RPMI7951 (cell line): Measurements from ENCODE around the gene PML. TPM values are rescaled to one million over a fixed set of nuclear protein-coding genes. Genes with fewer than 3 reads are reported as not detected.

Source experiments
- DNase-seq: peaks from one replicate; pipeline ENCODE4 v3.0.0-alpha.2; 2012; ENCODE audit warnings: low read depth
- total RNA-seq: library from RNA; depleted of rRNA; stranded (reverse); fragments of >200 nt; shearing (Covaris generic); gene quantifications from 2 replicates; pipeline ENCODE4 v1.2.3, GENCODE V29; 2014

PML gene
- total RNA-seq, 1 experiment from 2014 or later = 26.1 TPM

GRCh38 chr15:73984208-73984979 is 10.1 kb upstream of the PML start:
- DNase-seq = no peak

DNA sequence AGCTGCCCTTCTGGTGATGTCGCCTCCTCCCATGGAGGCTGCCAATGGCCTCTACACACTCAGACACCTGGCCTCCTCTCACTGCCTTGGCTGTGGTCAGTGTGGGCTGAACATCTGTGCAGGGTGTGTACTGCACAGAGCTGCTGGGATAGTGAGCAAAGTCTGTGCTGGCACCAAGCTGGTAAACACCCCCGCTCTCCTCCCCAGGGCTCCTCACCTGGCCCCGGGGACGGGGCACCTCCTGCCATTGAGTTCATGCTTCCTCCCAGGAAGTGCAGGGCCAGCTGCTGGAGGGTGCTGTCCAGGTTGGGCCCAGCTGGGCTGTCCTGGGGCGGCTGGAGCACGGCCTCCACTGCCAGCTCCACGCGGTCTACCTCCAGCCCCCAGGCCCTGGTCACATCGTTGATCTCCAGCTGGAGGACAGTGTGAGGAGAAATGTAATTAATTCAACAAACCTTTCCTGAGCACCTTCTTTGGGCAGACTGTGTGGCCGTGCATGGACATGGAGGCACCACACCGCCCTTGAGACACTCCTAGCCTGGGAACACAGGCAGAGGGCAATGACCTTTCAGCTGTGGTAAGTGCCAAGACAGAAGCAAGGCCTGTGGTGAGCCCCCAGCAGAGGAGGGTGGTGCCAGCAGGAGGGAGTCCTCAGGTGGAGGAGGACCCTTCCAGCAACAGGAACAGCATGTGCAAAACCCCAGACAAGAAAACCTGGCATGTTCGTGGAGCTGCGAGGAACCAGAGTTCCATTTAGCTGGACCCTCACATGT is 9.2 kb upstream of the PML start:
- peak; percentile 85 for DNase-seq

DNA sequence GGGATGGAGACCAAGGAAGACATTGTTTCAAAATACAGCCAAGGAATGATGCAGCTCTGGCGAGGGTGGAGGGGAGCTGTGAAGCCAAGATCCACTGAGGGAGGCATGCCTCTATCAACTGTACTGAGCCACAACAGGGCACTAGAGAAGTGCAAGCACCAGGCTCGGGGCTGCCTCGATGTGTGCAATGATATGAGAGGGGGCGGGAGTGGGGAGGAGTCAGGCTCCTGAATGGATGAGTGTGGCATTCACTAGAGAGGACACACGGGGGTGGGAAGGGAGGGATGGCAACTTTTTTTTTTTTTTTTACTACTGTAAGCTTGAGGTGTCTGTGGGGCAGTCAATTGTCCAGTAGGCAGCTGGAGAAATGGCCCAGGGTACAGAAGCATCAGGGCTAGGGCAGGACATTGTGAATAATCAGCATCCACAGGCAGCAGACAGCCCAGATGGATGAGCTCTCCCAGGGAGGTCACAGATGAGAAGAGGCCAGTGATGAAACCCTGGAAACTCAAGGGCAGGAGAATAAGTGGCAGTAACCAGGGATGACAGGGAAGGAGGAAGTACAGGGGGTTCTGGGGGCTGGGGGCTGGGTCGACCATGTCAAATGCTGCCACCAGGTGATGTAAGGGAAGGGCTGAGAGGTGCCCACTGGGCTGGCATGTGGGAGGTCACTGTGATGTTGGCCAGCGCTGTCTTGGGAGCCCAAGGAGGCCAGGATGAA is 8.3 kb upstream of the PML start:
- DNase-seq = no peak

DNA sequence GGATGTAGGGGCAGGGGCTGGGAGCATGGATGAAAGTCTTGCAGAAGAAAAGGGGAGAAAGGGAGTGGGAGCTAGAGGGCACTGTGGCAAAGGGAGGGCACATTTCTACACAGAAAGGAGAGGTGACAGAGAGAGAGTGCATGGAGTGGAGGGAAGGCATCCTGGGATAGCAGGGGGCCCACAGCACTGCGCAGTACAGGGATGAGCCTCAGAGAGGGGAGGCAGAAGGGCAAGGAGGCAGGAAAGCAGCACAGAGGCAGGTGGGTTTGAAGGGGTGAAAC is 7.8 kb upstream of the PML start:
- no peak for DNase-seq

DNA sequence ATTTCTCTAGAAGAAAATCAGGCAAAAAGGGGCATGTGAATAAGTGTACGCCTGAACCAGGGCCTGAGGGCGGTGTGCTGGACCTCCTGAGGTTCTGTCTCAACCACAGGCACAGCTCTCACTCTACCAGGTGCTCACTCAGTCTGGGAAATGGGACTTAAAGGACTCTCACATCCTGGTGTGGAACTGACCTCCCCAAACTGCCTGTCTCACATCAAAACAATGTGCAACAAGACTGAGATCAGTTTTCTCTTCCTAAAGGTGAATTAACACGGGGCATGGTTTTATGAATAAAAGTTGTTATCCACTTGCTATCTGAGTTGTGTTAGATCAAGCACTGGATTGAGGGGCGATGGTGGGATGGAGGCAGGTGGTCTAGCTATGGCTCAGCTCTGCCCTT is 7.3 kb upstream of the PML start:
- no peak for DNase-seq

DNA sequence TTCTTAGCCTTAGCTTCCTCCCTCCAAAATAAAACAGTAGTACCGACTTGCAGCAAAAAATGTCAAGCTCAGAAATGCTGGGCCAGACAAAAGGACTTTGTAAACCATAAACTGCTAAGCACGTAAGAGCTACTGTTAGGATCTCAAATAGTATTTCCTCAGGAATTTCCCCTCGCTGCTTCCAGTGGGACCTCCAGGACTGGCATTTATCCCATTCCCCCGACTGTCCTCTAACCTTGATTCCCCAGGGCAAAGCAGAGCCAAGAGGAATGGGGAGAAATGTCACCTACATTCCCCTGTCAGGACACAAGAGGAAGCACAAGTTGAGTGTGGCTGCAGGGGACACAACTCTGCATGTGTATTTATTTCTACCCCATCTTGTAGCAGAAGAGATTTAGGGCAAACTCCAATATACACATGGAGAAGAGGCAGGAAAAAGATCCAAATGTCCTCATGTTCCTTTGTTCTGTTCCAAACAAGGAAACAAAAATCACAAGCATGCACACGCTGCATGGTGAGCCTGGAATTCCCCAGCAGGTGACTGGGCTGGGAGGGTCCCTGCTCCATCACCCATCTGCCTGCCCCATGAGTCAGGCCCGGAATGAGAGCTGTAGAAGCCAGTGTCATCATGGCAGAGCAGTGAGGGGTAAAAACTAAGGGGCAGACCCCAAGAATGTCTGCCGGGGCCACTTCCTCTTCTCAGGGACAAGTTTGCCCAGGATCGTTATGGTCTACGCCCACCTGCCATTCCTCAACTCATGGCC is 6.7 kb upstream of the PML start:
- peak; percentile 73 for DNase-seq

GRCh38 chr15:73988445-73988969 is 6.0 kb upstream of the PML start:
- DNase-seq = no peak

- DNase-seq = peak; percentile 92
Measured at GRCh38 chr15:73989001-73989798, 5.3 kb upstream of the PML start.

- DNase-seq = no peak
Measured at GRCh38 chr15:73990250-73991005, 4.1 kb upstream of the PML start.

DNA sequence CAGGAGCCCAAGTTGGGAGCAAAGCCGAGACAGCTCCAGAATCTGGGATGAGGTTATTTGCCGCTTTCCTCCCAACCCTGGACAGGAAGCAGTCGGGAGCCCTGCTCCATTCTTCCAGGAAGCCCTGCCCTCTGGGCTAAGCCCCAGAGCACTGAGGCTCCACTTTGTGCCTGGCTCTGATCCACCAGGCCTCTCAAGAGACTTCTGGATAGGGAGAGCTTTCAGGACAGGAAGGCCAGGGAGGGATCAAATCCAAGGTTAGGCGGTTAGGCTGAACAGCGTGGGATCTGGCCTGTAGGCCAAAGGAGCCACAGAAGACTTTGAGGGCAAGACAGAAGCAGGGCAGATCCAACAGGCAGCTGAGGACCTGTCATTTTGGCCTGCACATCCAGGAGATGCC is 3.3 kb upstream of the PML start:
- DNase-seq = peak; percentile 76

DNA sequence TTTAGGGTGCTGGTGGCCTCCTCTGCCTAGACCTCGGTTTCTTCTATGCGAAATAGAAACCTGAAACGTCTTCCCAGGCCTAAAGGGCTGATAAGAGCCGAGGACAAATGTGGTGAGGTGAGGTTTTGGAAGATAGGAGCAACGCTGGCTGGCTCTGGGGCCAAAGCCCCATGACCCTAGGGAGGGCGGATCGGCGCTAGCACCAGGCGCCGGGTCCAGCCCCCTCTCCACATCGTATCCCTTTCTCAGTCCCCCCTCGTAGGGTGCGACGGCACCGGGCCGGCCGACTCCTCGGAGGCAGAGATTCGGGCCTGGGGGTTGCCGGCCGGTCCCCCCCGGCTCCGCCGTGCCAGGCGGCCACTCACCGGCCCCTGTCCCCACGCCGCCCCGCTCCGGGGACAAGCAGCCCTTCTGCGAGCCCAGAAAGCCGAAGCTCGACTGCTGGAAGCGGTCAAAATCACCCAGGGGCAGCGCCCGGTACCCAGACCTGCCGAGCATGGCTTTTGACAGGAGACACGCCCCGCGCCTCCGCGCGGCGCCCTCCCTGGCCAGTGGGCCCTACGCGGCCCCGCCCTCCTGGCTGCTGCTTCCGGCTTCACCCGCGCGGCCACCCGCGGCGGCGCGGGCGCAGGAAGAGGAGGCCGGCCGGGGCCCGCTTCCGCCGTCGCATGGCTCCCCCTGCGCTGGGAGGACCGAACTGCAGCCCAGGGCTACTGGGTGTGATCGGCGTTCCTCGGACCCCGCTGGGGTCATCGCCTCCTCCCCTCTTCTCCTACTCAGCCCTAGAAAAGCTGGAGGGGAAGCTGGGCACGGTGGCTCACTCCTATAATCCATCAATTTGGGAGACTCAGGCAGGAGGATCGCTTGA is 2.6 kb upstream of the PML start, which contains the start of gene STOML1:
Gene STOML1 (minus strand): TSS at position 570 of the 868 bp plus-strand sequence. CDS start 72 bp downstream, at position 498.
- DNase-seq = peak; percentile 95

- no peak for DNase-seq
Measured at GRCh38 chr15:73992594-73992898, 2.0 kb upstream of the PML start.

- no peak for DNase-seq
Measured at GRCh38 chr15:73993211-73993994, 1.1 kb upstream of the PML start.

- peak; percentile 42 for DNase-seq
Measured at GRCh38 chr15:73994912-73995622, 551 bp downstream of the PML start.

DNA sequence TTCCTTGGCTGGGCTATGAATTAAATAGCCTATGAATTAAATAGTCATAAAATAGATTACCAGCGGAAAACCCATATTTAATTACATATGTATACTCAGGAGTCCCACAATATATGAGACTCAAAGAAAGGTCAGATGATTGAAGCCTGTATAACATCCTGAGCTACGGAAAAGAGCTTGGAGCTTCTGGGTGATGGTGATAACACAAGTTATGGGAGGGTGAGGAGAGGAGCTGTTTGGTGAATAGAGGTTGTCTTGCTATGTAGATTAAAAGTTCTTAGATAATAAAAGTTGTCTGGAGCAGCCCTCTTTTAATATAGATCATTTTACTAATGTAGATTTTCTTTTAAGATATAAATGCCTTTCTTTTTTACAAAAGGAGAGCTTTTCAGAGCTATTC is 1.8 kb downstream of the PML start:
- no peak for DNase-seq

- peak; percentile 87 for DNase-seq
Measured at GRCh38 chr15:73996939-73997338, 2.4 kb downstream of the PML start.

- DNase-seq = no peak
Measured at GRCh38 chr15:73997986-73998385, 3.5 kb downstream of the PML start.
